ENCODE data around the gene GHRH.

The GHRH gene

DNA sequence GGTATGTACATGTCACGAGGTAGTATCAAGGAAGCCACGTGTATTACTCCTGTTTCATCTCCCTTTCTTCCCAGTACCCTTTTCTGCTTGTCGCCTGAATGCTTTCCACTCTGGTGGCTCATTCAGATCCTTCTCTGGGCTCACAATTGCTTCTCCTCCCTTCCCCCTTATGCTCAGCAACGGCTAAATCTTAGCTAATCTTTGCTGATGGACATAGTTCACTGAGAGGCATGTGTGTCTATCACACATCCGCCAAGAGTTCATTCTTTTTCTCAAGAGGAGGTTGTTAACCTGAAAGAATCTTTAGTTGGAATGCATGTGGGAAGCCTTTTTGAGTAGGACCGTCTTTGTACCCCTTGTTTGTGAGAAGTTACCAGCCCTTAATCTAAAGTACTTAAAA, 56.5 kb downstream of the GHRH start:
- no peak for DNase-seq (ENCODE audit: low read depth in 2 of 2)

DNA sequence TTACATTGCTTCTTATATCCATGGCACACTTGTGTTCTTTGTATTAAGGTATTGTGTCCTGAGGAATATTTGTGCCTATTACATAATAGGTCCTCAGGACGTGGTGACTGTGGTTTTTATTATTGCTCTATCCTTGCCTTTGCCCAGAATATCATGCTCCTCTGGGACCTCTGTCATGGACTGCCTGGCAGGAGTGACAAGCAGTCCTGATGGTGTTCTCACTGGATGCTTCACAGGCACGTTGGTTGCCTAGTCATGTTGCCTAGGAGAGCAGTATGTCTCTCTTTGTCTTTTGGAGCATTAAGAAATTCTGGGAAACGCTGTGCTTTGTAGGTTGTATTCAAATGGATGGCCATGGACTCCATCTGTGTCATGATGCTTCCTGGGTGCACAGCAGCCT, 57.6 kb downstream of the GHRH start:
- no peak for DNase-seq (ENCODE audit: low read depth in 2 of 2)

DNA sequence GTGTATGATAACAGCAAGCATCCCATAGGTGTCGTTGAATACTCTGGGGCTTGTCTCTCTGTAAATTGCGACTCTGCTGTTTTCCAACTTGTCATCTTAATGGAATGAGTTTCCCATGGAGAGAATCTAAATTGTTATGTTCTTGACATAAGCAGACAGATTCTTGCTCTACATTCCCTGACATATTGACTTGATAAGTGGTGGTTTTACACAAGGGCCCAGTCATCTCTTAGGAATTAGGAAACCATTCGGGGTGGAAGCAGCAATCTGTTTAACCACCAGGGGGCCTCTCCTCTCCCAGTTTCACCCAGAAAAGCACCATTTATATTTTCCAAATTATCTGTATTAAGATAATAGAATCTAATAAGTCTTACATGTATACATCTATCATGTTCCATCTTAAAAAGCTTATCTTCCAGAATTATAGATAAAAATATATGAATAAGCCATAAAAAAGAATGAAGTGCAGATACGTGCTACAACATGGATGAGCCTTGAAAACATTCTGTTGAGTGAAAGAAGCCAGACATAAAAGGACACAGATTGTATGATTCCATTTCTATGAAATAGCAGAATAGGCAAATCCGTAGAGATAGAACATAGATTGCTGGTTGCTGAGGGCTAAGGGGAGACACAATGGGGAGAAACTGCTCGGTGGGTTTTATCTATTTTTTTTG, 59.2 kb downstream of the GHRH start:
- no peak for DNase-seq (ENCODE audit: low read depth in 2 of 2)

DNA sequence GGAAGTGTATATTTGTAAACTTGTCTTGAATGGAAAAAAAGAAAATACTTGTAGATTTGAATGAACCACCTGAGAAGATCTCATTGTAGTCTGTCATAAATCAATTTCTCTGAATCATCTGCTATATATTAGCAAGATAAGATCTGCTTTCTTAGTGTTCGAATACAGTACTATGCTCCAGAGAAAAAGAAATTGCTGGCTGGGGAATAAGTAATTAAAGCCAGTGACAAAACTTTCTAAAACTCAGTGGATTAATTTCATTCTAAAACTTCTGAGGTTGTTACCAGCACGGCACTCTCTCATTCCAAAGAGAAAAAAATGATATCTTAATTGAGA, 59.8 kb downstream of the GHRH start:
- DNase-seq (ENCODE audit: low read depth in 2 of 2): no peak
